DLD1 (cell line): ENCODE data around the gene C5orf15.

Experiments used
- in situ Hi-C: cut with HindIII; loops from 2 replicates; pipeline ENCODE4 v1.10.0; 2017; ENCODE audit warnings: low sequenced_read_pairs

The C5orf15 gene

GRCh38 chr5:133925866-133926488, 42.4 kb downstream of the C5orf15 start:
- in situ Hi-C loops, result loop anchor here (10.0 kb wide), 1 partner anchor 61 kb away; no protein-coding TSS in a partner anchor

GRCh38 chr5:133925269-133925668, 43.2 kb downstream of the C5orf15 start:
- in situ Hi-C loops, result loop anchor here (10.0 kb wide), 1 partner anchor 60 kb away; no protein-coding TSS in a partner anchor

- in situ Hi-C loops, result loop anchor here (10.0 kb wide), 1 partner anchor 60 kb away; no protein-coding TSS in a partner anchor
Observed at GRCh38 chr5:133924221-133924920, 44.1 kb downstream of the C5orf15 start.

- in situ Hi-C loops, result loop anchor here (10.0 kb wide), 1 partner anchor 57 kb away; no protein-coding TSS in a partner anchor
Observed at GRCh38 chr5:133921979-133922378, 46.4 kb downstream of the C5orf15 start.

GRCh38 chr5:133921069-133921468, 47.4 kb downstream of the C5orf15 start:
- in situ Hi-C loops, result loop anchor here (10.0 kb wide), 1 partner anchor 56 kb away; no protein-coding TSS in a partner anchor

- in situ Hi-C loops, result loop anchor here (10.0 kb wide), 1 partner anchor 55 kb away; no protein-coding TSS in a partner anchor
Observed at GRCh38 chr5:133919148-133920136, 49.0 kb downstream of the C5orf15 start.

GRCh38 chr5:133918731-133919130, 49.7 kb downstream of the C5orf15 start:
- in situ Hi-C loops, result no loop called here

GRCh38 chr5:133918316-133918715, 50.1 kb downstream of the C5orf15 start:
- in situ Hi-C loops, result no loop called here

GRCh38 chr5:133917785-133918184, 50.6 kb downstream of the C5orf15 start:
- in situ Hi-C loops, result no loop called here

GRCh38 chr5:133916914-133917313, 51.5 kb downstream of the C5orf15 start:
- in situ Hi-C loops, result no loop called here

GRCh38 chr5:133916479-133916878, 51.9 kb downstream of the C5orf15 start:
- in situ Hi-C loops, result no loop called here

GRCh38 chr5:133914434-133914833, 54.0 kb downstream of the C5orf15 start:
- in situ Hi-C loops, result no loop called here

- in situ Hi-C loops, result no loop called here
Observed at GRCh38 chr5:133913413-133914155, 54.8 kb downstream of the C5orf15 start.

GRCh38 chr5:133912951-133913350, 55.5 kb downstream of the C5orf15 start:
- in situ Hi-C loops, result no loop called here

GRCh38 chr5:133910571-133910970, 57.9 kb downstream of the C5orf15 start:
- in situ Hi-C loops, result no loop called here

- in situ Hi-C loops, result no loop called here
Observed at GRCh38 chr5:133909603-133910002, 58.8 kb downstream of the C5orf15 start.

- in situ Hi-C loops, result no loop called here
Observed at GRCh38 chr5:133907075-133907474, 61.4 kb downstream of the C5orf15 start.

GRCh38 chr5:133906303-133906702, 62.1 kb downstream of the C5orf15 start:
- in situ Hi-C loops, result no loop called here
